ENCODE results near the gene PYURF. TPM values are rescaled to one million over a fixed set of nuclear protein-coding genes. Genes with fewer than 3 reads are reported as not detected.

The PYURF gene
- total RNA-seq, 1 experiment from 2014 or later = 41.7 TPM

- Histone ChIP-seq H2BK120ac (ENCODE audit: low read depth, low read length, poor library complexity, severe bottlenecking) (no peak overlapping the region), H3K9ac (ENCODE audit: extremely low read depth, insufficient read length, low read length) (peak overlapping the region; percentile 84), H3K79me2 (ENCODE audit: insufficient read depth, low read length) (peaks cover 2% of the 10 kb centered on the region; the same call in 1 of the 2 replicates), H2BK20ac (ENCODE audit: low read depth, low read length, poor library complexity, severe bottlenecking) (no peak overlapping the region), H2AFZ (ENCODE audit: low read length) (no peak overlapping the region), H2BK5ac (ENCODE audit: insufficient read length, low read length) (no peak overlapping the region), H3K79me1 (ENCODE audit: insufficient read depth, low read depth, low read length, poor library complexity, severe bottlenecking) (no peaks in the 10 kb centered on the region), H4K20me1 (ENCODE audit: control insufficient read depth, insufficient read depth, insufficient read length) (no peaks in the 10 kb centered on the region), H2BK15ac (ENCODE audit: low read depth, low read length) (no peak overlapping the region), H3K9me3 (ENCODE audit: control insufficient read depth, low read depth, low read length) (no peaks in the 10 kb centered on the region), H3K27ac (ENCODE audit: insufficient read length, low read depth, low read length) (no peak overlapping the region), H3K23me2 (ENCODE audit: insufficient read length, low read depth, low read length, poor library complexity, severe bottlenecking) (peaks cover 6% of the 10 kb centered on the region), H3K4me1 (ENCODE audit: insufficient read depth, low read length) (no peaks in the 10 kb centered on the region; the same call in 1 of the 2 replicates), H3K27me3 (ENCODE audit: insufficient read depth, low read length) (no peaks in the 10 kb centered on the region), H3T11ph (ENCODE audit: low read length) (no peak overlapping the region), H3K56ac (ENCODE audit: insufficient read length, low read depth, low read length) (no peak overlapping the region), H2AK5ac (ENCODE audit: insufficient read length, low read length) (no peak overlapping the region), H3K4ac (ENCODE audit: low read depth, low read length) (no peak overlapping the region), H2BK12ac (ENCODE audit: insufficient read length, low read depth, low read length) (no peak overlapping the region), H3K18ac (ENCODE audit: insufficient read length, low read depth, low read length) (peak overlapping the region; percentile 65), H4K8ac (replicated peaks; ENCODE audit: insufficient read length, low read depth, low read length) (no peak overlapping the region), H4K5ac (ENCODE audit: insufficient read length, low read depth, low read length) (no peak overlapping the region), H3K23ac (ENCODE audit: insufficient read length, low read depth, low read length) (no peak overlapping the region), H4K91ac (ENCODE audit: insufficient read length, low read depth, low read length) (no peak overlapping the region), H3K4me2 (ENCODE audit: insufficient read depth, insufficient read length, low read length) (peak overlapping the region; percentile 54), H3K14ac (ENCODE audit: insufficient read depth, low read length) (peak overlapping the region; percentile 81; the same call in 1 of the 2 replicates)
- Mint-ChIP-seq H3K9me3 (no peaks in the 10 kb centered on the region), H3K36me3 (ENCODE audit: insufficient read depth in 1 of 3, low read depth in 3 of 3) (peaks cover 8 to 16% (median 16%) of the 10 kb centered on the region in 3 experiments), H3K4me1 (peaks cover 21 to 24% of the 10 kb centered on the region in 2 experiments), H3K4me3 (peak overlapping the region; percentile 91 to 96), H3K27me3 (ENCODE audit: low read depth) (no peaks in the 10 kb centered on the region), H3K27ac (peak overlapping the region; percentile 72 to 94 (median 92); a peak in 3 of 7 replicates)
- DNase-seq = no peak
- no CpG with 5 or more reads among the region's 28 CpGs for WGBS (ENCODE audit: extremely low coverage, insufficient read length, low lambda C conversion rate)
- TF ChIP-seq CTCF (conservative IDR thresholded peaks at IDR 0.05) = no peak
Observed at GRCh38 chr4:88522702-88523324, 763 bp downstream of the PYURF start.
